GM19452 (cell line): ENCODE results near the gene OCRL.

Experiments used
- ATAC-seq: cut with Tn5 transposase; IDR thresholded peaks from one replicate; pipeline ENCODE4 v1.9.1; 2021; ENCODE audit not compliant: unreplicated experiment

The OCRL gene

GRCh38 chrX:129631849-129632248 is 91.8 kb downstream of the OCRL start:
- ATAC-seq: no peak

- ATAC-seq: no peak
Measured at GRCh38 chrX:129632443-129632842, 92.4 kb downstream of the OCRL start.

GRCh38 chrX:129634541-129634940 is 94.5 kb downstream of the OCRL start:
- no peak for ATAC-seq

GRCh38 chrX:129636175-129636681 is 96.2 kb downstream of the OCRL start:
- no peak for ATAC-seq

GRCh38 chrX:129637217-129638109 is 97.4 kb downstream of the OCRL start:
- ATAC-seq: no peak

GRCh38 chrX:129638917-129639316 is 98.9 kb downstream of the OCRL start:
- no peak for ATAC-seq

- no peak for ATAC-seq
Measured at GRCh38 chrX:129640737-129641136, 100.7 kb downstream of the OCRL start.

GRCh38 chrX:129641469-129641868 is 101.4 kb downstream of the OCRL start:
- no peak for ATAC-seq

- ATAC-seq: no peak
Measured at GRCh38 chrX:129641941-129642340, 101.9 kb downstream of the OCRL start.
